Limb (tissue), 2 donors: ENCODE results near the gene DNASE2.
A peak's percentile ranks its signal among the peaks of the same experiment; 100 is the strongest.
"Not testable (repeated sequence)": the region's sequence is repeated elsewhere in the genome, so short reads cannot be mapped to it uniquely, and the experiment has no call there.

ENCODE experiments used
- DNase-seq, 2 donors: peaks; one replicate each; pipeline ENCODE4 v3.0.0-alpha.2; 2016; ENCODE audit errors: extremely low spot score in 2 of 2

The DNASE2 gene

DNA sequence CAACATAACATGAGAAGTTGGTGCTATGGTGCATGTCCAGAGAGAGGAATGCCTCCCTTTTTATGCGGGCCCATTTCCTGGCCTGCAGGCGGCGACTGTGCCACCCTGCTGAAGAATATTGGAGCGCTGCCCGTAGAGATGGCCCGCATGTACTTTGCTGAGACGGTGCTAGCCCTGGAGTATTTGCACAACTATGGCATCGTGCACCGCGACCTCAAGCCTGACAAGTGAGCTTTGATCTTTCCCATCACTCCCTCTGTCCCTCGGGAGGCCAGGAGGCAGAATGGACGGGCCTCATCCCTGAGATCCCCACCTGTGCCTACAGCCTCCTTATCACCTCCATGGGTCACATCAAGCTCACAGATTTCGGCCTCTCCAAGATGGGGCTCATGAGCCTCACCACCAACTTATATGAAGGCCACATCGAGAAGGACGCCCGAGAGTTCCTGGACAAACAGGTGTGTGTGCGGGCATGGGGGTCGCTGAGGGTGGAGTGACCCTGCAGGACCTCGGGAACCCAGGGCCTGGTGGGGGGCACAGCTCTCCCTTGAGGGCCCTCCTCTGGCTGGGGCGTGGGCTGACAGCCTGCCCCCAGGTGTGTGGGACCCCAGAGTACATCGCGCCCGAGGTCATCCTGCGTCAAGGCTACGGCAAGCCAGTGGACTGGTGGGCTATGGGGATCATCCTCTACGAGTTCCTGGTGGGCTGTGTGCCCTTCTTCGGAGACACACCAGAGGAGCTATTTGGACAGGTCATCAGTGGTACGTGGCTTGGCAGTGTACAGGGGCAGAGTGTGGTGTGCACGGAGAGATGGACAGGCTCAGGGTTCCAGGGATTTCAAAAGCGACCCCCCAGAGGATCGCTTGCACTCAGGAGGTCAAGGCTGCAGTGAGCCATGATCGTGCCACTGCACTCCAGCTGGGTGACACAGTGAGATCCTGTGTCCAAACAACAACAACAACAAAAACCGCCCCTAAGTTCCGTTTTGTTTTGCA is 16.2 kb downstream of the DNASE2 start:
- DNase-seq, result no peak

DNA sequence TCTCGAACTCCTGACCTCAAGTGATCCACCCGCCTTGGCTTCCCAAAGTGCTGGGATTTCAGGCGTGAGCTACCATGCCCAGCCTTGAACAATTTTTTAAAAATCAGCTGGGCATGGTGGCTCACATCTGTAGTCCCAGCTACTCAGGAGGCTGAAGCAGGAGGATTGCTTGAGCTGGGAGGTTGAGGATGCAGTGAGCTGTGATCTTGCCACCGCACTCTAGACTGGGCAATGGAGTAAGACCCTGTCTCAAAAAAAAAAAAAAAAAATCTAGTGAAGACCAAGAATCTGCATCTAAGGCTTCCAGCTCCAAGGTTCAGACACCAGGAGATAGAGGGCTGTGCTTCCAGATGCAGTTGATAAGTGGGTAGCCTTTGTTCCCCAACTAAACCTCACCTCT is 17.1 kb downstream of the DNASE2 start:
- no peak for DNase-seq

GRCh38 chr19:12859546-12859945 is 21.7 kb downstream of the DNASE2 start:
- no peak for DNase-seq

GRCh38 chr19:12858041-12858928 is 23.0 kb downstream of the DNASE2 start:
- no peak for DNase-seq

- no peak for DNase-seq
Observed at GRCh38 chr19:12856653-12857052, 24.6 kb downstream of the DNASE2 start.

- peak; percentile 71 to 93 for DNase-seq
Observed at GRCh38 chr19:12847159-12848139, 33.8 kb downstream of the DNASE2 start.

DNA sequence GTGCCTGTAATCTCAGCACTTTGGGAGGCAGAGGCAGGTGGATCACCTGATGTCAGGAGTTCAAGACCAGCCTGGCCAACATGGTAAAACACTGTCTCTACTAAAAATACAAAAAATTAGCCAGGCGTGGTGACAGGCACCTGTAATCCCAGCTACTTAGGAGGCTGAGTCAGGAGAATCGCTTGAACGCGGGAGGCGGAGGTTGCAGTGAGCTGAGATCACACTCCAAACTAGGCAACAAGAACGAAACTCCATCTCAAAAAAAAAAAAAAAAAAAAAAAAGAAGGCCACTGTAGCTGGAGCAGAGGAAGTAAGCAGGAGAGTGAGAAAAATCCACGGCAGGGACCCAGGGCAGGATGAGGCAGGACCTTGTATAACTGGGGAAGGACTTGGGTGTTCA is 34.6 kb downstream of the DNASE2 start:
- not testable (repeated sequence) for DNase-seq

- no peak for DNase-seq
Observed at GRCh38 chr19:12843999-12844732, 37.1 kb downstream of the DNASE2 start.

DNA sequence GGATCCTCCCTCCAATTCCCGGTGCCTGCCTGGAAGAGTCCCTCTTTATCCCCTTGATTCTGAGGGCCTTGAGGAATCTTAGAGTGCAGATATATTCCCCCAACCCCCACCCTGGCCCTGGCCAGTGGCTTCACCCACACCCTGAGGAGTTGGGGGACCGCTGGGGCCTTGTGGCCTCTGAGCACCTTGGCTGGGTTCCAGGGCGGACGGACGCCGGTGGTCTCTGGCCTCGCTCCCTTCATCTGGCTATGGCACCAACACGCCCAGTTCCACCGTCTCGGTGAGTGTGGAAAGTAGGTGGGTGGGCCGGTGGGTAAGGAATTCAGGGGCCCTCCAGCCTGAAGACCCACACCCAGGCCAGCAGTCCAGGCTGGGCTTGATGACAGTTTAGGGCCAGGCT is 37.9 kb downstream of the DNASE2 start:
- no peak for DNase-seq

GRCh38 chr19:12842511-12842910 is 38.7 kb downstream of the DNASE2 start:
- DNase-seq, result no peak

GRCh38 chr19:12841094-12841493 is 40.2 kb downstream of the DNASE2 start:
- peak in 1 of 2 donors; percentile 76 for DNase-seq

DNA sequence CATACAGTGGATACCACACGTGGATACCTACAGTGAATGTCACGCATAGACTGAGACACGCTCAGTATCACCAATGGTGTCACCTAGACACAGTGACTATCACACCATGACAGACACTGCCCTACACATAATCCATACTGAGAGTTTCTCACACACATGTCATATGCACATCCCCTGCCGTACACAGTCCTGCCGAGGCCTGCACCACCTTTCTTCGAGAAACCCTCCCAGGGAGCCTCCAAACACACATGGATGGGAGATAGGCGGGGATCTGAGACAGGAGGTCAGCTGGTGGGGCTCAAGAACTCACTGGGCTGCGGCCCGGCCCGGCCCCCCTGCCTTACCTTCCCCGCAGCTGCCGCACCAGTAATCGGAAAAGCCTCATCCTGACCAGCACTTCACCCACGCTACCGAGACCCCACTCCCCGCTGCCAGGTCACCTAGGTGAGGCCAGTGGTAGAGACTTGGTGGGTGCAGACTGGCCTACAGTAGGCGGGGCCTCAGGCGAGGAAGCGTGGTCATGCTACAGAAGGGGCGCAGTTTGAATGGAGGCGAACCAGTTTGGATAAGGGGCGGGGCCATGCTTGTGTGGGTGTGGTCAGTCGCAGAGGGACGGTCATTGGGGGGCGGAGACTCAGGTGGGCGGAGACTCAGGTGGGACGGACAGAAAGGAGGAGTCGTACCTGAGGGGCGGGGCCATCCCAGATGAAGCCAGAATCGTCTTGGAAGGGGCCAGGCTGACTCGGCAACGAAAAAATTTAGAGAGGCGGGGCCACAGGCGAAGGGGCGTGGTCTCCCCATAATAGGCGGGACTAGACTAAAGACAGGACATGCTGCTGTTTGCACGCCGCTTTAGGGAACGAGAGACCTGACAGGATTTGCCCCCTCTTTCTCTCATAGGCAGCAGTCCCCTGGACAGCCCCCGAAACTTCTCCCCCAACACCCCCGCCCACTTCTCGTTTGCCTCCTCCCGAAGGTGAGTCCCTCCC is 40.9 kb downstream of the DNASE2 start:
- DNase-seq, result peak in 1 of 2 donors; percentile 79

DNA sequence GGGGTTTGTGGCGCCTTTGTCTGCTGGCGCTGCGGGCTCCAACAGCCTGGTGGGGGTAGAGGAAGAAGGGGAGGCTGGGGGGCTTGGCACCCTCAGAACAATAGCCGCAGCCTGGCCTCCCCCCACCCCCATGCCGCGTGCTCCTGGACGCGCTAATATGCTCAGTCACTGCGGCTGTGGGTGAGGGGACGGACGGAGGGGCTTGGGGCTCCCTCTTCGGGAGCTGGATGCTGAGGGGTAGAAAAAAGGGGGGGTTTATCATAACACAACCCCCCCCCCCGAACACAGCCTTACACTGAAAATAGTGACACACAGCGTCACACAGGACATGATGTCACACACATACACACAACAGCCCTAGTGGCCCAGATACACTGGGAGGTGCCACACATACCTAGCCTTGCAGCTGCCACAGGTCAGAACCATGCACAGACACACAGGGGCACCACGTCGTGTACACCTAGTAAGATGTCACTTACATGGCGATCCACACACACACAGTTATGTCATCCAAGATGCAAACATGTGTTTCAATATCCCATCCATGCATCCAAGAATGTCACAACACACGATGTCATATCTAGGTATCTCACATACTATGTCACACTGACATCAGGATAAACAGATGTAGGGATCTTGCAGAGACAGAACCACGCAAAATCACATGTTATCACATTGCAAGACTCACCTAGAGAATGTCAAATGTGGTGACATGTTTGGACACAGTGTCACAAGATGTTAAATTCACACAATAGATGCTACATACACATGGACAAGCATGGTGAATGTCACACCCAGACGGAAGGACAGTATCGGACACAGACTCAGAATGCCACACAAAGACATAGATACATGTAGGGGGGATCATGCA is 42.1 kb downstream of the DNASE2 start:
- peak in 1 of 2 donors; percentile 47 for DNase-seq

- peak in 1 of 2 donors; percentile 72 for DNase-seq
Observed at GRCh38 chr19:12838182-12838885, 42.9 kb downstream of the DNASE2 start, which contains the start of gene MAST1. Gene MAST1 (plus strand): TSS chr19:12838515. CDS start chr19:12838573, 58 bp downstream.

- DNase-seq, result no peak
Observed at GRCh38 chr19:12837225-12837624, 44.0 kb downstream of the DNASE2 start.

GRCh38 chr19:12836529-12836863 is 44.8 kb downstream of the DNASE2 start:
- no peak for DNase-seq
